Right hindlimb (tissue), 1 donor: ENCODE results near the gene NARS2.
"Not testable (repeated sequence)": the region's sequence is repeated elsewhere in the genome, so short reads cannot be mapped to it uniquely, and the experiment has no call there.

ENCODE experiments used
- DNase-seq: peaks from one replicate; pipeline ENCODE4 v3.0.0-alpha.2; 2018

NARS2 gene

DNA sequence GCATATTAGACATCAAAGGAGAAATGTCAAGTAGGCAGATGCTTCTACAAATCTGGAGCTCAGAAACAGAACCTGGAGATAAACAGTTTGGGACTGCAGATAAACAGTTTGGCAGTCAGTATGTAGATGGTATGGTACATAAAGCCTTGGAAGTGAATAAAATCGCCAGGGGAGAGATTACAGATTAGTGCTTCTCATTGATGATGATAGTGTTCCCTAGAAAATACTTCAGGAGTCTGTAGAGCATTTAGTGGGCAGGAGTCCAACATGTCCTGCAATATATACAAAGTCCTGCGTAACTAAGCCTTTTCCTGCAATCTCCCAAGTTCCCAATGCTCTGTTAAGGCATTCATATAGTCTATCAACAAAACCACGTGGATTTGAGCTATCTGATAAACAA is 35.2 kb downstream of the NARS2 start:
- no peak for DNase-seq

- DNase-seq, result no peak
Observed at GRCh38 chr11:78536933-78537332, 37.7 kb downstream of the NARS2 start.

DNA sequence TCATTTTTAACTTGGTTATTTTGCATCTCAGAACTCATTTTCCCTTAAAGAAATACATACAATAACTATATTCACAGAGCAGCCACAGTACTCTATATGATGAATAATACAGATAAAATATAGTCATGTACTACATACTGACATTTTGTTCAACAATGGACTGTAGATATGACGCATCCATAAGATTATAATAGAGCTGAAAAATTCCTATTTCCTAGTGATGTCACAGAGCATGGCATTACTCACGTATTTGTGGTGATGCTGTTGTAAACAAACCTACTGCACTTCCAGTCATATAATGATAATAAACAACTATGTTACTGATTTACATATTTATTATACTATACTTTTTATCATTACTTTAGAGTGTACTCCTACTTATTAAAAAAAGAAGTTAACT is 38.7 kb downstream of the NARS2 start:
- DNase-seq, result no peak

GRCh38 chr11:78535027-78535426 is 39.6 kb downstream of the NARS2 start:
- no peak for DNase-seq

DNA sequence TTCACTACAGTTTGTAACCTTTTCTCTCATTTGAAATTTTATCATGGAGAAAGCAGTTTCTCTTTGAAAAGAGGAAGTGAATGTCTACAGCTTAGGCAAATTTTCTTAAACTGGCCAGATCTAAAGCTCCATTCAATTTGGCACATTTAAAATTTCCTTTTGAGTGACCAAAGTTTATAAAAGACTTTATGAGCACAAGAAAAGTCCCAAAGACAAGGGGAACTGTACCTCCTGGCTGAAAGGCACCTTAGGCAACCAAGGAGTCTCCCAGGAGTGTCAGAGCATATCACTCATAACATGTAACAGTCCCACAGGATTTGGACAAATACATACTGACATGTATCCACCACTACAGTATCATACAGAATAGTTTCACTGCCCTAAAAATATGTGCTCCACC is 41.3 kb downstream of the NARS2 start:
- DNase-seq, result no peak

- DNase-seq, result no peak
Observed at GRCh38 chr11:78532991-78533390, 41.7 kb downstream of the NARS2 start.

GRCh38 chr11:78526497-78527146 is 48.0 kb downstream of the NARS2 start:
- DNase-seq, result no peak

DNA sequence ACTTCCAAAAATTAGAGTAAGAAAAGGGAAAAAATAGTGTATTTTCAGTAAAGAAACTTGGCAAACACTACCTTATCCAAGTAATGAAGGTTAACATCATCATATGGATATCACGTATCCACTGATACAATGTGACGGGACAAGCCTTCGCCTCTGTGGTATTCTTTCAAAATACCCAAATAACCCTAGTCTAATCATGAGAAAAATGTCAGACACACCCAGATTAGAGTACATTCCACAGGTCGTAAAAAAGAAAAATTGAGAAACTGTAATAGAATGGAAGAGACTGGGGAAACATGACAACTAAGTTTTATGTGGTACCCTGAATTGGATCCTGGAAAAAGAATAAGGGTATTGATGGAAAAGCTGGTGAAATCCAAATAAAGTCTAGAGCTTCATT is 48.9 kb downstream of the NARS2 start:
- no peak for DNase-seq

DNA sequence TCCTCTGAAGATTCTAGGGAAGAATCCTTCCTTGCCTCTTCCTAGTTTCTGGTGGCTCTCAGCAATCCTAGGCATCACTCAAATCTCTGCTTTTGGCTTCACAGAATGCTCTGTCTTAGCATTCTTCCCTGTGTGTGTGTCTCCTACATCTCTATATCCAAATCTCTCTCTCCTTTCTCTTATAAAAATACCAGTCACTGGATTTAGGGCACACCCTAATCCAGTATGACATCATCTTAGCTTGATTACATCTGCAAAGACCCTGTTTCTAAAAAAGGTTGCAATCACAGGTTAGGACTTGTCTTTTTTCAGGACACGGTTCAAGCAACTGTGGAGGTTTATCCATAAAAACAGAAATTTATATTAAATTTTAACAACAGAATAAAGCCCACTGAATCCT is 54.4 kb downstream of the NARS2 start:
- DNase-seq, result no peak

DNA sequence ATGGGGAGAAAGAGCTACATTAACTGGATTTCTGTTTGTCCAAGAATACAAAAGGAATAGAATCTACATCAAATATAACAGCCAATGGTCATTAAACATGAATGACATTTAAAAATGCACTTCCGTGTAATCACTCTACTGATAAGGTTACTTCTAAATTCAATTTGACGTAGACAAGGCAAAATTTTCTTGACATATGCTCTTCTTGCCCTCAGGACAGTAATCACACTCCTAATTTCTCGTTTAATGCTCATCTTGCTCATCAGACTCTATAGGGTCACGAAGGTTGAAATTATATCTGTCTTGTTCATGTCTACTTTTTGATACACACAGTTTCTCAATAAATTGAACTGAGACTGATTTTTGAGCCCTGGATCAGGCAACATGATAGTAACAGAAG is 58.4 kb downstream of the NARS2 start:
- DNase-seq, result no peak

- no peak for DNase-seq
Observed at GRCh38 chr11:78514922-78515502, 59.7 kb downstream of the NARS2 start.

DNA sequence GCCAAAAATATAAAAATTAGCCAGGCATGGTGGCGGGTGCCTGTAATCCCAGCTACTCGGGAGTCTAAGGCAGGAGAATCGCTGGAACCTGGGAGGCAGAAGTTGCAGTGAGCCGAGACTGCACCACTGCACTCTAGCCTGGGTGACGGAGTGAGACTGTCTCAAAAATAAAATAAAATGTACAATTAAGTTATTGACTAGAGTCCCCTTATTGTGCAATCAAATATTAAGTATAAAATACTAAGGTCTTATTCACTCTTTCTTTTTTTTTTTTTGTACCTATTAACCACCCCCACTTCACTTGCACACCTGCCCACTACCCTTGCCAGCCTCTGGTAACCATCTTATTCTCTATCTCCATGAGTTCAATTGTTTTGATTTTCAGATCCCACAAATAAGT is 61.6 kb downstream of the NARS2 start:
- DNase-seq, result not testable (repeated sequence)

- no peak for DNase-seq
Observed at GRCh38 chr11:78510597-78510996, 64.1 kb downstream of the NARS2 start.

DNA sequence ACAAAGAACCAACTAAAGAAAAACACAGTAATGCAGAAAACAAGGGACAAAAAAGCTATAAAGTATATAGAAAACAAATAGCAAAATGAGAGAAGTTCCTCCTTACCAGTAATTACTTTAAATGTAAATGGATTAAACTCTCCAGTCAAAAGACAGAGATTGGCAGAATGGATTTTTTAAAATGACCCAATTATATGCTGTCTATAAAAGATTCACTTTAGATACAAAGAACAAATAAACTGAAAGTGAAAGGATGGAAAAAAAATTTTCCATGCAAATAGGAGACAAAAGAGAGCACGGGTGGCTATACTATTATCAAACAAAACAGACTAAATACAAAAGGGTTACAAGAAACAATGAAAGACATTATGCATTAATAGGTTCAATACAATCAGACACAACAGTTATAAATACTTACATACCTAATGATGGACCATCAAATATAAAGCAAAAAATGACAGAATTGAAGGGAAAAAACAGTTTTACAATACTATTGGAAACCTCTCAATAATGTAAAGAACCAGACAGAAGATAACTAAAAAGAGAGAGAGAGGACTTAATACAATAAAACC is 64.6 kb downstream of the NARS2 start:
- no peak for DNase-seq

GRCh38 chr11:78504708-78505107 is 70.0 kb downstream of the NARS2 start:
- no peak for DNase-seq

GRCh38 chr11:78504181-78504580 is 70.5 kb downstream of the NARS2 start:
- DNase-seq, result no peak

DNA sequence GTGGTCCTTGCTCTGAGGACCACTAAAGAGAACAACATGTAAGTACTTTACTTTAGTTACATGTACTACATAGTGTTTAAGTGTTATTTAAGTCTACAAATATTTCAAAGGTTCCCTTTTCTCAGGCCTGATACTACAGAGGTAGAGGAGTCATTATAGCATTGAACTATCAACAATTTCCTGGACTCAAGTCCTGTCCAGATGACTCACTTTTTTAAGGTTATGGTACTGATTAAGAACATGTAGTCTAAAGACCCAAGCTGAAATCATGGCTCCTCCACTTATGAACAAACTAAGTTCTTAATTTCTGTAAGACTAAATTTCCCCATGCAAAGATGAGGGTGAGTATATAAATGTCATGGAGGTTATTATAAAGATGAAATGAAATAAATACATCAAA is 74.7 kb downstream of the NARS2 start:
- no peak for DNase-seq

DNA sequence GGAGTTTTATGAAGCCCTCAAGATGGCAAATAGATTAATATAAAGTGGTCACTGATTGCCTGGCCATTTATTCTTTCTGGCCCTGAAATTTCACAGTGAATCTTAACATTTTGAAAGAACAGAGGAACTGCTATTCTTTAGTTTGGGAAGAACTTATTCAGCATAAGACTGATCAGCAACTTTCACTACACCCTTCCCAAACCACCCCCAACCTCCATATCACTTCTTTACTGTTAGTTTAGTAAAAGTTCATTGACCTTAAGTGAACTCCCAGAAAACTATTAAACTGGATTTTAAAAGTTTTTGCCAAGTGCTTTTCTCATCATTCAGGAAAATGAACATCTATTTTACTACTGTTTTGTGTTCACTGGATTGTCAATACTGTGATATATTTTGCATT is 77.4 kb downstream of the NARS2 start:
- DNase-seq, result no peak

GRCh38 chr11:78493413-78493975 is 81.2 kb downstream of the NARS2 start:
- DNase-seq, result no peak

DNA sequence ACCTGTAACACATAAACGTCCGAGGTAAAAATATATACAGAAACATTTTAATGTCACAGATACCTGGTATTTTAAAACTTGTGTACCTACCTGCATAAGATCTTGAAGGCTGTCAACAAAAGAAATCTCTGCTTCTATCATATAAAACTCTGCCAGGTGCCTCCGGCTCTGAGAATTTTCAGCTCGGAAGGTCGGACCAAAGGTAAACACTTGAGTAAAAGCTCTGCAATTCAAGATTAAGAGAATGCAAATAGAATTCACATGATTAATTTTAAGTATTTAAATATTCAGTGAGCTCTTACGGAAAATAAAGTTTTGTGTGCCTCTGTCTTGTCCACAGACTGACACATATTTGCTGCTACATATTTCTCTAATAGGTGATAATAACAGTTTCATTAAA is 81.7 kb downstream of the NARS2 start:
- DNase-seq, result no peak

- DNase-seq, result no peak
Observed at GRCh38 chr11:78489184-78489583, 85.5 kb downstream of the NARS2 start.

DNA sequence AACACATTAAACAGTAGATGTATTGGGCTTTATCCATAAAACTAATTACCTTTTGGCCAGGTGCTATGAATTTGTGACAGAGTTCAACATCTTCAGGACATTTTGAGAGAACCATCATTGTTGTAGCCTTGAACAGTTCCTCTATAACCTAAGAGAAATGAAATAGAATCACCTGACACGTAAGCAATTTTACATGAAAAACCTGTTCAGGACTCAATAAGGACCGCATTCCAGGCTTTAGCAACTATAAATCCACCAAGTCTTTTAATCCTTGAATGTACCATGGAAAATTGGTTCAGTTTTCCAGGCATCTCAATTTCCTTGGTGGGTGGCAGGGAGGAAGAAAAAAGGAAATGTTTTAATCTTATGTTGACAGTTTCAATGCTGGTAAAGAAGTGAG is 96.1 kb downstream of the NARS2 start:
- DNase-seq, result no peak

- DNase-seq, result no peak
Observed at GRCh38 chr11:78476066-78476465, 98.6 kb downstream of the NARS2 start.

DNA sequence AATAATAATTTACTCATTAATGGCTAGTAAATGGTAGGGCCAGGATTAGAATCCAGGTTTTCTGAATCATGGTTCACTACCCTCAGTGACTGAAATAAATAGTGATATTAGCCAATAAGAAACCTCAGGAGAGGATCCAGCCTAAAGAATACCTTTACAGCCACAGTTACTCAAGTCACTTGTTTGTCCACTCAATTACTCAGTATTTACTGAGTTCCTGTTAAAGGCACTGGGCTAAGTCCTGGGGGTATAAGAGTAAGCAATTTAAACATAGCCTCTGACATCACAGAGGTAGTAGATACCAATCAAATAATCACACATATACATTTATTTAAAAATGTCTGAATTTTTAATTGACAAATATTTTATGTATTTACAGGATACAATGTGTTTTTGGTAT is 100.2 kb downstream of the NARS2 start:
- DNase-seq, result no peak

DNA sequence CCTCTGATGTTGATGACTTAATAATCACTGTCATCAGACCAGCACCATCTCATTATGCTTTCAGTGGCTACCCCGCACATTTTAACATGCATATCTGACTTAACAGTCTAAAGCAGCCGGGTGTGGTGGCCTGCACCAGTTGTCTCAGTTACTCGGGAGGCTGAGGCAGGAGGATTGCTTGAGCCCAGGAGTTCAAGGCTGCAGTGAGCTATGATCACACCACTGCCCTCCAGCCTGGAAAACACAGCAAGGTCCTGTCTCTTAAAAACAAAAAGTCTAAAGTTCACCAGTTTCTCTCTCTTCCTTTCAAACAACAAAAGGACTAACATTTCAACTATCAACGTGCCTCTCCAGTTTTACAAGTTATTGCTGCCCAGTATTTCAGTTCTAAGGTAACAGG is 101.8 kb downstream of the NARS2 start:
- DNase-seq, result no peak
